ENCODE results near the gene MAN1A2. TPM values are rescaled to one million over a fixed set of nuclear protein-coding genes. Genes with fewer than 3 reads are reported as not detected.

MAN1A2 gene
- total RNA-seq, 2 donors from 2014 or later = 43.8 to 63.6 TPM

DNA sequence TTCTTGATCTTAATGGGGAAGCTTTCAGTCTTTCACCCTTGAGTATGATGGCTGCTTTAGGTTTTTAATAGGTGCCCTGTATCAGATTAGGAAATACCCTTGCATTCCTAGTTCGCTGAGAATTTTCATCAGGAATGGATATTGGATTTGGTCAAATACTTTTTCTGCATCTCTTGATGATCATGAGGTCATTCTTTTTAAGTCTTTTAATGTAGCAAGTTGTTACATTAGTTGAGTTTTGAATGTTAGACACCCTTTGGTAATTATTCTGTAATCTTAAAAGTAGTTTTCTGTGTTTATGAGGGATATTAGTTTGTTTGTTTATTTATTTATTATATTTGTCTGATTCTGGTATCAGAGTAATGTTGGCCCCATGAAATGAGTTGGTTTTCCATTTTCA, 22.5 kb downstream of the MAN1A2 start:
- H3K27me3 ChIP-seq (replicated peaks; ENCODE audit: insufficient read depth) = no peaks in the 10 kb centered on the region
- H3K4me1 ChIP-seq (replicated peaks) = no peaks in the 10 kb centered on the region
- H3K27ac ChIP-seq = no peak overlapping the region
- intact Hi-C loops (cut with DNase I) = no loop called here
- H3K4me3 ChIP-seq = no peak overlapping the region
- WGBS = 89% methylated on average over 1 of the region's 1 CpG
- H3K9me3 ChIP-seq = no peaks in the 10 kb centered on the region
- DNase-seq (ENCODE audit: low spot score) = no peak
- H3K36me3 ChIP-seq = no peaks in the 10 kb centered on the region
- TF ChIP-seq POLR2AphosphoS5 (IDR thresholded peaks at IDR 0.05) (no peak), POLR2A (IDR thresholded peaks at IDR 0.05) (no peak)
- TF ChIP-seq, protein P1, sequence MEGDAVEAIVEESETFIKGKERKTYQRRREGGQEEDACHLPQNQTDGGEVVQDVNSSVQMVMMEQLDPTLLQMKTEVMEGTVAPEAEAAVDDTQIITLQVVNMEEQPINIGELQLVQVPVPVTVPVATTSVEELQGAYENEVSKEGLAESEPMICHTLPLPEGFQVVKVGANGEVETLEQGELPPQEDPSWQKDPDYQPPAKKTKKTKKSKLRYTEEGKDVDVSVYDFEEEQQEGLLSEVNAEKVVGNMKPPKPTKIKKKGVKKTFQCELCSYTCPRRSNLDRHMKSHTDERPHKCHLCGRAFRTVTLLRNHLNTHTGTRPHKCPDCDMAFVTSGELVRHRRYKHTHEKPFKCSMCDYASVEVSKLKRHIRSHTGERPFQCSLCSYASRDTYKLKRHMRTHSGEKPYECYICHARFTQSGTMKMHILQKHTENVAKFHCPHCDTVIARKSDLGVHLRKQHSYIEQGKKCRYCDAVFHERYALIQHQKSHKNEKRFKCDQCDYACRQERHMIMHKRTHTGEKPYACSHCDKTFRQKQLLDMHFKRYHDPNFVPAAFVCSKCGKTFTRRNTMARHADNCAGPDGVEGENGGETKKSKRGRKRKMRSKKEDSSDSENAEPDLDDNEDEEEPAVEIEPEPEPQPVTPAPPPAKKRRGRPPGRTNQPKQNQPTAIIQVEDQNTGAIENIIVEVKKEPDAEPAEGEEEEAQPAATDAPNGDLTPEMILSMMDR (IDR thresholded peaks at IDR 0.05) = no peak

DNA sequence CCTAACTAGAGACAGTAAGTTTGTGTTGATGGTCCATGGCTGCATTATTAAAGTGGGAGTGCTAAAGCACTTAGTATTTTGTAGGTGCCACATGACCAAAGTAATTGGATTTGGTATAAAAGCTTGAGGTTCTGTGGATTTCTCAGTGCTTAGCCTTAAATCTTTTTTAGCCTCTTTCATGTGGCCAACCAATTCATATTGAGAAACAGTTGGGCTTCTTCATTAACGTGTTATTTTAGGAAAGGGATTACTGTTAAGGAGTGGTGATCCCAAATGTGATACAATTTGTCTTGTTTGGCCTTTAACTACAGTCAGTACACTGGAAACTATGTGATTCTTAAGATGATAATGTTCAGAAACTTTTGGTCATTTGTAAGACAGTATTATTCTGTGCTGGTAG, 25.5 kb downstream of the MAN1A2 start:
- 23% methylated on average over 1 of the region's 1 CpG for WGBS
- no peak for TF ChIP-seq POLR2A (IDR thresholded peaks at IDR 0.05)
- TF ChIP-seq POLR2AphosphoS5 (IDR thresholded peaks at IDR 0.05) = no peak
- TF ChIP-seq, protein P1 (IDR thresholded peaks at IDR 0.05) = no peak
- DNase-seq (ENCODE audit: low spot score) = no peak
- no peaks in the 10 kb centered on the region for H3K9me3 ChIP-seq
- no peaks in the 10 kb centered on the region for H3K36me3 ChIP-seq
- H3K27ac ChIP-seq = no peak overlapping the region
- intact Hi-C loops (cut with DNase I) = no loop called here
- no peaks in the 10 kb centered on the region for H3K27me3 ChIP-seq (replicated peaks; ENCODE audit: insufficient read depth)
- H3K4me1 ChIP-seq (replicated peaks) = no peaks in the 10 kb centered on the region
- H3K4me3 ChIP-seq = no peak overlapping the region

DNA sequence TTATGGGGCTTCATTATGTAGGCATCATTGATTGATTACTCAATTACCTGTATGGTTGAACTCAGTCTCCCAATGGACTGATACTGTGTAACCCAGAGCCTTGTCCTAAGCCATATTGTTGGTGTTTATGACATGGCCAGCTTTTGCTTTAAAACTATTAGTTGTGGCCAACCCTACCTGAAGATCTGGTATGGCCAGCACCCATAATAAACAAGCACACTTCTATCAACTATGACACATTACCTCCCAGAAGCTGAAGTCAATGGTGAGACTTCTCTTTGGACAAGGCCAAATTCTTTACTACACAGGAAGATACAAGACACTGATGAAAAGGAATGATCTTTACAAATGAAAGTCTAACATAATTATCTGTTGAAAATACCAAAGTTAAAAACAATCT, 28.8 kb downstream of the MAN1A2 start:
- H3K9me3 ChIP-seq = no peaks in the 10 kb centered on the region
- H3K27ac ChIP-seq = no peak overlapping the region
- no peaks in the 10 kb centered on the region for H3K36me3 ChIP-seq
- intact Hi-C loops (cut with DNase I) = no loop called here
- no peak overlapping the region for H3K4me3 ChIP-seq
- no peak for TF ChIP-seq POLR2A (IDR thresholded peaks at IDR 0.05)
- TF ChIP-seq, protein P1 (IDR thresholded peaks at IDR 0.05) = no peak
- no peak for TF ChIP-seq POLR2AphosphoS5 (IDR thresholded peaks at IDR 0.05)
- no peaks in the 10 kb centered on the region for H3K4me1 ChIP-seq (replicated peaks)
- H3K27me3 ChIP-seq (replicated peaks; ENCODE audit: insufficient read depth) = no peaks in the 10 kb centered on the region
- no peak for DNase-seq (ENCODE audit: low spot score)

DNA sequence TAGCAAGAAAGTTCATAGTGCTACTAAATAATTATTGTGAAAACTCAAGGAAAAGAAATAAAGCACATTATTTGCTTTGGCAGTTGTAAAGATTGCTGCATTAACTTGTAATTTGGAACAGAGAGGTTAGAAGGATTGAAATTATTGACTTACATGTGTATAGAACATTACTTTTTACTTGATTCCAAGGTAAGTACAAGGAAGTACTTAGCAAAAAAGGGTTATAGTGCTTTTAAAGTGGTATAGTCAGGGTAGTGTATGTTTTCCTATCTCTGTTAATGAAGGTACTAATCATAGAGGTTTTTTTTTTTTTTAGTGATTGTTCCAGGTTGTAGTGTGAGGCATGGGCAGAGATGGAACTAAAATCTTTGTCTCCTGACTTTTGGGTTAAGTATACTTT, 29.4 kb downstream of the MAN1A2 start:
- no peak for DNase-seq (ENCODE audit: low spot score)
- no peaks in the 10 kb centered on the region for H3K9me3 ChIP-seq
- H3K36me3 ChIP-seq = no peaks in the 10 kb centered on the region
- H3K4me3 ChIP-seq = no peak overlapping the region
- TF ChIP-seq POLR2AphosphoS5 (IDR thresholded peaks at IDR 0.05) (no peak), POLR2A (IDR thresholded peaks at IDR 0.05) (no peak)
- TF ChIP-seq, protein P1 (IDR thresholded peaks at IDR 0.05) = no peak
- intact Hi-C loops (cut with DNase I) = no loop called here
- no peaks in the 10 kb centered on the region for H3K27me3 ChIP-seq (replicated peaks; ENCODE audit: insufficient read depth)
- H3K4me1 ChIP-seq (replicated peaks) = no peaks in the 10 kb centered on the region
- H3K27ac ChIP-seq = no peak overlapping the region

DNA sequence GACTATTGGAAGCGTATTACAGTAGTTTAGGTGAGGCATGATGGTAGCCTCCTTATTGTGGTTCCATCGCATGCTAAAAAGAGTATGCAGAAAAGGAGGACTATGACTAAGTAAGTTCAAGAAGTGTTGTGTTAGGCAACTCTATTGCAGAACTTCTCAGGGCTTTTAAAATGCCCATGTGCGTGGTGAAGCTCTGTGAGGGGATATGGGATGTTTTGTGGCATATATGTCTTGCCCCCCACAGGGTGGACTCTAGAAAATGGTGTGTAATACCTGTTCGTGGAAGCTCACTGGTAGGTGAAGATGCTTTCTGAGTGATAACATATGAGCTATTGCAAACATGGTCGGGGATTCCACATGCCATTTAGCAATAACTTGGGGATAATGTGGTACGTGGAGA, 31.7 kb downstream of the MAN1A2 start:
- no peaks in the 10 kb centered on the region for H3K9me3 ChIP-seq
- H3K27me3 ChIP-seq (replicated peaks; ENCODE audit: insufficient read depth) = no peaks in the 10 kb centered on the region
- H3K4me3 ChIP-seq = no peak overlapping the region
- no peak for DNase-seq (ENCODE audit: low spot score)
- H3K27ac ChIP-seq = no peak overlapping the region
- TF ChIP-seq POLR2A (IDR thresholded peaks at IDR 0.05) = no peak
- no peak for TF ChIP-seq POLR2AphosphoS5 (IDR thresholded peaks at IDR 0.05)
- TF ChIP-seq, protein P1 (IDR thresholded peaks at IDR 0.05) = no peak
- WGBS = 78% methylated on average over 6 of the region's 6 CpGs
- intact Hi-C loops (cut with DNase I) = no loop called here
- no peaks in the 10 kb centered on the region for H3K4me1 ChIP-seq (replicated peaks)
- no peaks in the 10 kb centered on the region for H3K36me3 ChIP-seq

Measured in prostate gland (tissue), 2 donors.